Measurements from ENCODE around the gene ADAMTS6.

The ADAMTS6 gene

GRCh38 chr5:65276178-65276890 lies 205.4 kb downstream of the ADAMTS6 start:
- Histone ChIP-seq H3K9me3 (ENCODE audit: insufficient read depth, low read length, severe bottlenecking) (no peaks in the 10 kb centered on the region), H3K4me3 (ENCODE audit: low read depth in 1 of 2, low read length in 2 of 2) (no peak overlapping the region), H3K9ac (ENCODE audit: low read depth, low read length) (no peak overlapping the region), H3K4me1 (ENCODE audit: insufficient read depth, low read length) (no peaks in the 10 kb centered on the region), H3K4me2 (ENCODE audit: insufficient read depth, low read length) (no peak overlapping the region), H3K79me2 (ENCODE audit: insufficient read depth, low read length) (no peaks in the 10 kb centered on the region), H3K36me3 (ENCODE audit: insufficient read depth, low read length) (no peaks in the 10 kb centered on the region), H4K20me1 (ENCODE audit: insufficient read depth, low read length) (no peaks in the 10 kb centered on the region), H3K27ac (ENCODE audit: low read length) (no peak overlapping the region), H3K27me3 (ENCODE audit: insufficient read depth, low read length, poor library complexity) (no peaks in the 10 kb centered on the region), H2AFZ (ENCODE audit: low read depth, low read length) (no peak overlapping the region)
- ATAC-seq (ENCODE audit: insufficient read depth, low read depth) (no peak), DNase-seq (no peak)
- TF ChIP-seq CTCF (IDR thresholded peaks at IDR 0.05; ENCODE audit: borderline replicate concordance, extremely low read depth, low read length, poor library complexity, severe bottlenecking): no peak
- TF ChIP-seq EZH2 (IDR thresholded peaks at IDR 0.05; ENCODE audit: borderline replicate concordance, low read depth, low read length, severe bottlenecking): no peak

DNA sequence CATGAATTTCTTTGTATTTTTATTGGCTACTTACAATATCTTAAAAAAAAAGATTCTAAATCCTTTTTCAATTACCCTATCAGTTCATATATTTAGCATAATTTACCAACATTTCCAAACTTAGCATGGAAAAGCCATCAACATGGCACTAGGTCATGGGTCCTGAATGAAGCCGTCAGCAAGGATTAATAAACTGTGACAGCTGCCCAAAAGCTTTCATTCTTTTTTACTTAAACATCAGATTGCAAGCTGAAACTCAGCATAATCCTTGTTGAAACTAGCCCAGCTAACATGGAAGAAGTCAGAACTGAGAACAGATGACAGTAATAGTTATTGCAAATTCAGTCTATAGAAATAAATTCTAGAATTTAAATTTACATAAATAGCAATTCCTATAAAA lies 209.8 kb downstream of the ADAMTS6 start:
- no peaks in the 10 kb centered on the region for H3K9me3 ChIP-seq (ENCODE audit: insufficient read depth, low read length, severe bottlenecking)
- no peaks in the 10 kb centered on the region for H4K20me1 ChIP-seq (ENCODE audit: insufficient read depth, low read length)
- H3K27me3 ChIP-seq (ENCODE audit: insufficient read depth, low read length, poor library complexity): no peaks in the 10 kb centered on the region
- DNase-seq: no peak
- no peak overlapping the region for H2AFZ ChIP-seq (ENCODE audit: low read depth, low read length)
- no peak overlapping the region for H3K27ac ChIP-seq (ENCODE audit: low read length)
- H3K36me3 ChIP-seq (ENCODE audit: insufficient read depth, low read length): no peaks in the 10 kb centered on the region
- H3K4me2 ChIP-seq (ENCODE audit: insufficient read depth, low read length): no peak overlapping the region
- no peaks in the 10 kb centered on the region for H3K79me2 ChIP-seq (ENCODE audit: insufficient read depth, low read length)
- no peak overlapping the region for H3K4me3 ChIP-seq (ENCODE audit: low read depth in 1 of 2, low read length in 2 of 2)
- no peak for ATAC-seq (ENCODE audit: insufficient read depth, low read depth)
- H3K4me1 ChIP-seq (ENCODE audit: insufficient read depth, low read length): no peaks in the 10 kb centered on the region
- TF ChIP-seq CTCF (IDR thresholded peaks at IDR 0.05; ENCODE audit: borderline replicate concordance, extremely low read depth, low read length, poor library complexity, severe bottlenecking) (no peak), EZH2 (IDR thresholded peaks at IDR 0.05; ENCODE audit: borderline replicate concordance, low read depth, low read length, severe bottlenecking) (no peak)
- no peak overlapping the region for H3K9ac ChIP-seq (ENCODE audit: low read depth, low read length)

DNA sequence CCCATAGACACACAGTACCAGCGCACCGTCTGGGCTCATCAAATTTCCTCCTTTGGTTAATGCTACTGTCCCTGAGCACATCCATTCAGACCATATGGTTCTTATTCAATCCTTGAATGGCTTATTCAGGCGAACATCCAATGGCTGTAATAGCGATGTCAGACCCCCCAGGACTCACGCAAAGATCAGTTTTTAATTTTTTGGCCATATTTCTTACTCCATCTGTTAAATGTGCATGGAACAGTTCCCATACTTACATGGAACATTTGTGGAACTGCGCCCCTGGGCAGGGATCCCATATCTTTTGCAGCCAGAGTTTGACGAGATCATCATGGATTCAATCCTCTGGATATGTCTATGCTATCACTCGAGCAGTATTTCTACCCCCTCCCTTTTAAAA lies 213.2 kb downstream of the ADAMTS6 start:
- no peaks in the 10 kb centered on the region for H3K9me3 ChIP-seq (ENCODE audit: insufficient read depth, low read length, severe bottlenecking)
- no peak for TF ChIP-seq CTCF (IDR thresholded peaks at IDR 0.05; ENCODE audit: borderline replicate concordance, extremely low read depth, low read length, poor library complexity, severe bottlenecking)
- TF ChIP-seq EZH2 (IDR thresholded peaks at IDR 0.05; ENCODE audit: borderline replicate concordance, low read depth, low read length, severe bottlenecking): no peak
- no peaks in the 10 kb centered on the region for H4K20me1 ChIP-seq (ENCODE audit: insufficient read depth, low read length)
- no peaks in the 10 kb centered on the region for H3K79me2 ChIP-seq (ENCODE audit: insufficient read depth, low read length)
- ATAC-seq (ENCODE audit: insufficient read depth, low read depth) (no peak), DNase-seq (no peak)
- H3K4me1 ChIP-seq (ENCODE audit: insufficient read depth, low read length): no peaks in the 10 kb centered on the region
- H3K4me3 ChIP-seq (ENCODE audit: low read depth in 1 of 2, low read length in 2 of 2): no peak overlapping the region
- no peak overlapping the region for H3K9ac ChIP-seq (ENCODE audit: low read depth, low read length)
- no peak overlapping the region for H3K4me2 ChIP-seq (ENCODE audit: insufficient read depth, low read length)
- H3K27ac ChIP-seq (ENCODE audit: low read length): no peak overlapping the region
- no peak overlapping the region for H2AFZ ChIP-seq (ENCODE audit: low read depth, low read length)
- no peaks in the 10 kb centered on the region for H3K36me3 ChIP-seq (ENCODE audit: insufficient read depth, low read length)
- no peaks in the 10 kb centered on the region for H3K27me3 ChIP-seq (ENCODE audit: insufficient read depth, low read length, poor library complexity)
